Activated CD8-positive, alpha-beta memory T cell treated with anti-CD3 and anti-CD28 coated beads, Interleukin-2, amount 50 U/mL, for 48 hours (primary cell): ENCODE measurements around the gene RGS2.

Experiments
- DNase-seq: peaks from one replicate; pipeline ENCODE4 v3.0.0-alpha.2; 2020

Gene RGS2

DNA sequence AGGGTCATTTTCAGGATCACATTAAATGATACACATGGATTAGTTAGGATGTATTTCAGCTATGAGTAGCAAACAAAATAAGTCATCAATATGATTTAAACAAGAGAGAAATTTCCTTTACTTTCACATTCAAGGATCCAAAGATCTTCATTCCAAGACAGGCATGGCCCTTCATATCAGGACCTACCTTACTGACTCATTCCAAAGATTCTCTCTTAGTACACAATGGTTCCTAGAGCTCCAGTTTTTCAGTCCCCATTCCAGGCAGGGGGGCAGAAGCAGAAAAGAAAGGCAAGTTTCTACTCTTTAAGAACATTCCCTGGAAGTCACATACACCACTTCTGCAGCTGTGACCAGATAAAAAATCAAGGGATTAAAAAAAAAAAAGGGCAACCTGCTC is 23.7 kb downstream of the RGS2 start:
- no peak for DNase-seq

DNA sequence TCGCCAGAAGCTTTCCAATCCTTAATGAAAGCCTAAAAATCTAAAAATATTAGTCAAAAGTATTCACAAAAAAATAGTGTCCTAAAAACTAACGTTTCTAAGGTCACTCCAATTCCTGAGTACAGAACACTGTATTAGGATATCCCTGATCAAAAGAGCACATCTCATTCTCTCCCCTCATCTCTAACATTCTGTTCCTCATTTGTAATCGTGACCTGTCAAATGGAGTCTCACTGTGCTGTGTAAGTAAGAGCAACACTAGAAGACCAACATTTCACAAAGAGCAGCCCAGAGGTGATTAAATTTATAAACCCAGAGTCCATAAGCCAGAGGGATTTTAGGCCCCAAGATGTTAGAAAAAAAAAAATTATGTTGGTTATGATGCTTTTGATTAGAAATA is 26.3 kb downstream of the RGS2 start:
- DNase-seq = no peak

DNA sequence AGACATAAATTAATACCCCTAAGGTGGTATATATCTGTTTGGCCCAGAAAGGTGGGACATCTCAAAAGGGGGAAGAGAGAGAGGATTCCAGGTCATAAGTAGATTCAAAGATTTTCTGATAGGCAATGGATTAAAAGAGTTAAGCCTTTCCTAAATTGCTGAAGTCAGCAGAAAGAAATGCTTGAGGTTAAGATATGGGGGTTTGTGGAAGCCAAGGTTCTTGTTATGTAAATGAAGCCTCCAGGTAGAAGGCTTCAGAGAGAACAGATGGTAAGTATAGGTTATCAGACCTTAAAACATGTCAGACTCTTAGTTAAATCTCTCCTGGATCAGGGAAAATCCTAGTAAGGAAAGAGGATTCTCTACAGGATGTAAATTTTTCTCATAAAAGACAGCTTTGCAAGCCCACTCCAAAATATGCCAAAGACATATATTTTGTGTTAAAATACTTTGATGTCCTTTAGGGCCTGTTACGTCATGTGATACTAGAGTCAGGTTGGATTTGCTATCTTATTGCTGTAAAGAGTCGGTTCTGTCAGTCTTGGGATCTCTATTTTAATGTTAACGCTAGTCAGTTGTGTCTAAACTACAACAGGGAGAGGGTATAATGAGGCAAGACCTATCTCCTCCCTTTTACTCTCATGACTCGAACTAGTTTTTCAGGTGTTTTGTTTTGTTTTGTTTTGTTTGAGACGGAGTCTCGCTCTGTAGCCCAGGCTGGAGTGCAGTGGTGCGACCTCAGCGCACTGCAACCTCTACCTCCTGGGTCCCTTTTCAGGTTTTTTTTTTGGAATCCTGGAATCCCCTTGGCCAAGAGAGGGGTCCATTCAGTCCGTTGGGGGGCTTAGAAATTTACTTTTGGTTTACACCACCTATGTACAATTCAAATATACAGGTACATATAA is 30.6 kb downstream of the RGS2 start:
- DNase-seq = no peak

DNA sequence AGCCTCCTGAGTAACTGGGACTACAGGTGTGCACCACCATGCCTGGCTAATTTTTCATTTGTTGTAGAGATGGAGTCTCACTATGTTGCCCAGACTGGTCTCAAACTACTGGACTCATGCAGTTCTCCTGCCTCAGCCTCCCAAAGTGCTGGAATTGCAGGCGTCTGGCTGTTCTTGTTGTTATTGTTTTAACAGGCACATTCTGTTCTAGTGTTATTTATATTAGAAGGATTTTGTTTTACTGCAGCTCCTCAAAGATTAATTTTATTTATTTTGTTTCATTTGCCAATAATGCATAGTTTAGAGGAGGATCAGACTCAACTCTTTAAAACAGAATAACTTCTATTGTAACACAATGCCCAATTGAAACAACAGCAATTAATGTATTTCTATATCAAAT is 35.5 kb downstream of the RGS2 start:
- DNase-seq = no peak

DNA sequence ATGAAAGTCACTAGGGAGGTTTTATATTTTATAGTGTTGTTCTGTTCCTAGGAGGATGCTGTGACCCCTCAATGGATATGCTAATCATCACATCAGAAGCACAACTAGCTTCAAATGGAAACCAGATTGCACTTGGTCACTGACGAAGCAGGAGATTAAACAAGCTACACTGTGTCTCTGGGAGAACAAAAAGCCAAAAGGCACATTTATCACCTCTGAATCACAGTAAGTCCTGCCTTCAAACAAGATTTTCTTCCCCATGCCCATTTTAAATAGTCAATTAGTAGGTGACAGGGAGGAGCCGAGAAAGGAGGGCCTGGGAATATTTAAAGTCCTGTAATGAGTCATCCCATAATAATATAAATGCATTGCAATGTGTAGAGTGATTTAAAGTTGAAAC is 38.1 kb downstream of the RGS2 start:
- DNase-seq = no peak

DNA sequence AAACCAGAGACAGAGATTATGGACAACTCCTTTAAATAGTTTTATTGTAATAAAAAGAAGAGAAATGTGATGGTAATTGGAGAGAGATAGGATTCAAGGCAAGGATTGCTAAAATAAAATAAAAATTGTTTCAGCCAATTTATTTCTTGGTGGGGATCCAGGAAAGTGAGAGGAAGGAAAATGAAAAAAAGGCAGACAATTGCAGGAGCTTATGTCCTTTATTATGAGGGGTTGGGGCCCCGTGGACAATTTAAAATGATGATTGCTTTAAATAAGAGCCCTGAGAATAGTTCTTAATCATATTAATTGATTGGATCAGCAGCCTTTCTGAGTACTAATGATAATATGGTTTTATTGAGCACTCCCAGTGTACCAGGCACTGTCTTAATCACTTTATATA is 40.2 kb downstream of the RGS2 start:
- no peak for DNase-seq

DNA sequence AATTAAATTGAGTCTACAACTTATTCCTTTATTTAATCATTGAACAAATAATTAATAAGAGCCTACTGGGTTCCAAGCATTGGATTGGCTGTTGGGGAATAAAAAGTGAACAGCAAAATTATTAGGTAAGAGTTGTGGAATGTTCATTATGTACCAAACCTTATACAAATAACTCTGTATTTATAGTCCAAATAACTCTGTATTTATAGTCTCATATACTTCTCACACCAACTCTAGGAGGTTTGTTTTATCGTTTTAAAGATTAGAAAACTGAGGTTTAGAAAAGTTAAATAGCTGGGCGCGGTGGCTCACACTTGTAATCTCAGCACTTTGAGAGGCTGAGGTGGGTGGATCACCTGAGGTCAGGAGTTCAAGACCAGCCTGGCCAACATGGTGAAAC is 40.6 kb downstream of the RGS2 start:
- DNase-seq = no peak

DNA sequence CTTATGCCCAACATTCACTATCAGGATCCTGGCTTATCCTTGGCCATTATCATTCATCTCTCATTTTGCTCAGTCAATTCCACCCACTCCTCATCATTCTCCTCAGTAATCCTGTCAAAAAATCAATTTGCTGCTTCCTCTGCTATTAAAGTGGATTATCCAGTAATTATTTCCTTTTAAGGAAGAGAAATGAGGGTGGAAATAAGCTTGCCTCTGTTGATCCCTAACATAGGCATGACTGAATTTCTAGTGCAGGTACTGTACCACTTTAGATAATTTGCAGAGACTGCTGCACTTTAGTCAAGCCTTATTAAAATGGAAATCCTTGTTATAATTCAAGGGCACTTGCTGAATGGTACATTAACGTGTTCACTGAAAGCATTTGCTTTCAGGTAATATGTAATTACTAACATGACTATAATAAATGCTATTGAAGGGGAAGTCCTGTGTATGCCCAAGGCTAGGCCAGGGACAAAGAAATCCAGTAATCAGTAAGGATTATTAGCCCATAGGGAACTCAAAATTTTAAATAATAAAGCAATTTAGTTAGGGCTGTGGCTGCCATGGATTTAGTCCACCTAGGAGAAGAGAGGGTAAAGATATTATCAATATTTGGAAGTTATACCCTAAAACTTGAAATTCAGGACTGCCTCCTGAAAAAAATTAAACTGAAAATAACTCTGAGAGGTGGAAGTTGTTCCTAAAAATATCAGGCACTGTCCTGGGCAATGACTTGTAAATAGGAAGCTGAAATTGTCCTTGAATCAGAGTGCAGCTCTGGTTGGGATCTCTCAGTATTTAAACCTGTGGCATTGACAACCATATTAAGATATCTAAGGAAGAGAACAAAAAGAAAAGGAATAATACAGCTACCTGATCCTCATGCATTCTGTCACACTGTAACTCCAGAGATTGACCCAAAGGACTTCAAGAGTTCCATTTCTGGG is 43.4 kb downstream of the RGS2 start:
- no peak for DNase-seq

DNA sequence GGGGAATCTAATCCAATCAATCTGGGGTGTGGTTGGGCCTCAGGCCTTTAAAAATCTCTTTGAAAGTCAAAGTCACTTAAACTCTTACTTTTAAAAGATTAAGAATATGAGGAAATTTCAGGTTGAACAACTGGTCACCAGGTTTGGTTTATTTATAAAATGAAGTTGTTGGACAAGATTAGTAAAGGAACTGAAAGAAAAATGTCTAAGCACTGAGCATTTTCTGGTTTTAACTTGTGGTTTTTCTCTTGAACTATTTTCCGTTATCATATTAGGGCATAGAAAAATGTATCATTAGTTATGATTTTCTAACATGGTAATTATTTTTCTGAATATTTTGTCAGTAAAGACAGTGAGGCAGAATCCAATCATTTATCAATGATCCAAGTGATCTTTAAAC is 49.6 kb downstream of the RGS2 start:
- no peak for DNase-seq

DNA sequence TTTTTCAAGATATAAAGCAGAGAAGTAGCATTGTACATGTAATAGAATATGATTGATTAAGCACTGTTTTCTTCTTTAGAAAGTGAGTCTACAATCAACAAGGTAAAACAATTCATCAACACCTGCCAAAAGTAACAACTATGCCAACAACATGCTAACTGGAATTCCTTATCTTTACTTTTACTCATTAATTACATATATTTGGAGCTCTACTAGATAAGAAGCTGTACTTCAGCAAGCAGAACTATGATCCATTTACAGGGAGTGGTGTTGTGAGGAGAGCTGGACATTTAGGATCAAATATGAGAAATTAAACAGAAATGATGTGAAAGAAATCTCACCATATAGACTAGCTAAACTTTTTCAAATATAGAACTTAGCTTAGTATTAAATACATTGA is 51.0 kb downstream of the RGS2 start:
- DNase-seq = no peak

DNA sequence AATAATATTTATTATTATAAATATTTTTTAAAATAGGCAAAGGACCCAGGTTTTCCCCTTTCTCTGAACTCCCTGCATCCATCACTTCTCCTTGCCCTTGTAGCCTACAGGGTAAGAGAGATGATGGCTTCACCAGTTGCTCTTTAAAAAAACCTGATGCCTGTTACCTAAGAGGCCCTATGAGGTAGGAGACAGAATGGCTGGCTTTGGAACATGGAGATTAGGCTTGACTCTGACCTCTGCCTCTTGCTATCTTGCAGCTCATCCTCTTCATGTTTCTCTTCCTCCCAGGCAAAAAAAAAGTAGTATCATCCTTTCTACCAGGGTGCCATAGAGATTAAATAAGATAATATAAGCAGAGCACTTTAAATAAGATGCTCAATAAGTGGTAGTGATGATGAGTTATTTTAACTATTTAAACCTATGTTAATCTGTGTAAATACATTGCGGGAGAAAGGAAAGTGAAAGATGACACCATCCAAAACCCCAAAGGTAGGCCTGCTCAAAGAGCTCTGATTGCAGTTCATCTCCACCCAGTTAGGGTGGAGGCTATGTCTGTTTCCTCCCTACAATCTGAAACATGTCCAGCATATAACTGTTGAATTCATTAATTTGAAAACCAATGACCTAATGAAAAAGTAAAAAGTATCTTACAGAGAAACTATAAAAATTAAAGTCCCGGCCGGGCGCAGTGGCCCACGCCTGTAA is 51.8 kb downstream of the RGS2 start:
- no peak for DNase-seq

DNA sequence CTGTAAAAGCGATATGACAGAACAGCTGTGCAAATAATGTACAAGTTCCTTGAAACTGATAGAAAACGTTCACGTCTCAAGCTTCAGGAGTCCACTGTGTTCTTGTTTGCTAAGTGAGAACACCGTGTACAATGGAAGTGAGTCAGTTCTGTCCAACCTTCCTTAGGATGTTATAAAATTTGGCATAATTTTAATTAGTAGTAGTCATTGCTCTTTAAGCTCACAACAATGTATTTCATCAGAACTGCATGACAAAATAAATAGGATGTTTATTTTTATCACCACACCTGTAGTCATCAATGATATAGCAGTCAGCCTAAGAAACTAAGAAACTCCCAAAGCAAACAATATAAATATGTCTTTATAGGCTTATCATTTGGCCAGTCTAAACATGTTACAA is 53.0 kb downstream of the RGS2 start:
- DNase-seq = no peak
